ENCODE measurements around the gene ACSBG1.

Gene ACSBG1

DNA sequence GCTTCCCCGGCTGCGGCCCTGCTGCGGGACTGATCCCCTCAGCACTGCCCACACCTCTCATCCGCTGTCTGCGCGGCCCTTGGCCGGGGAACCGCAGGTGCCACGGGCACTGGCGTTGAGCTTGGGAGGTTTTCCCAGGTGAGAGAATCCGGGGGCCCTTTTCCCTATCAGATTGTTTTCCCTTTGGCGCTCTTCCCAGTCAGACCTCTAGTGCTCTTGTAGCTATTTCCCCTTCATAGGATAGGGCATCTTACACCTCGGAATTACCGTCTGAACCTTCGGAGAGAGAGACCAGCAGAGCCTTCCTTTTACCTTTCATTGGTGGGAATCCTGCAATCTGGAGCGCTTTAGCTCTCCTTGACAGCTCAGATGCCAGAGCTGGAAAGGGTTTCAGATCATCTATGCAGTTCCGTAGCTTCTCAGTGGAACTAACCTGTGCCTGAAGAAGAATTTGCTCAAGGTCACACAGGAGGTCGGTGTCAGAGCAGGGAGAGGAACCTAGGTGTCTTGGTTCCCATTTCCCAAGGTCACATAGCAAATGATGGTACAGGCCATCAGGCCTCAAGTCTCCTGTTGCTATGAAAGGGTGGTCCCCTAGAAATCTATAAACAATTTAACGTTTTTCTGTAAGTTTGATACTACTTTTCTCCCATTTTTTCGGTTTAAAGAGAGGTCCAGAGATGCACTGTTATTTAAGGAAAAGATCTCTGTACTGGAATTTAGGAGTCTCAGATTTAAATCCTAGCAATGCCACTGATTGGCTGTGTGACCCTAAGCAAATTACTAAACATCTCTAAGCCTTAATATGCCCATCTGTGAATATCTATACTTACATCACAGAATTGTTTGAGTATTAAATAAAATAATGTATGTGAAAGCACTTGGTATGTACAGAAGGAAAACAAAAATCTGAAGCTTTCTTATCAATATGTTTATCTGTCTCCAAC is 84.3 kb downstream of the ACSBG1 start:
- Histone ChIP-seq H3K4me3 (ENCODE audit: low read length) (peak overlapping the region; percentile 89), H3K9ac (ENCODE audit: low read length) (peak overlapping the region; percentile 61), H3K27ac (ENCODE audit: low read length) (no peak overlapping the region), H3K36me3 (ENCODE audit: control insufficient read depth, low read depth, low read length) (no peaks in the 10 kb centered on the region), H3K9me3 (ENCODE audit: control insufficient read depth, low read depth, low read length) (no peaks in the 10 kb centered on the region), H3K4me1 (ENCODE audit: control insufficient read depth, low read depth, low read length) (peaks cover 10% of the 10 kb centered on the region), H3K27me3 (ENCODE audit: control insufficient read depth, insufficient read depth, low read length) (peaks cover 13% of the 10 kb centered on the region)

DNA sequence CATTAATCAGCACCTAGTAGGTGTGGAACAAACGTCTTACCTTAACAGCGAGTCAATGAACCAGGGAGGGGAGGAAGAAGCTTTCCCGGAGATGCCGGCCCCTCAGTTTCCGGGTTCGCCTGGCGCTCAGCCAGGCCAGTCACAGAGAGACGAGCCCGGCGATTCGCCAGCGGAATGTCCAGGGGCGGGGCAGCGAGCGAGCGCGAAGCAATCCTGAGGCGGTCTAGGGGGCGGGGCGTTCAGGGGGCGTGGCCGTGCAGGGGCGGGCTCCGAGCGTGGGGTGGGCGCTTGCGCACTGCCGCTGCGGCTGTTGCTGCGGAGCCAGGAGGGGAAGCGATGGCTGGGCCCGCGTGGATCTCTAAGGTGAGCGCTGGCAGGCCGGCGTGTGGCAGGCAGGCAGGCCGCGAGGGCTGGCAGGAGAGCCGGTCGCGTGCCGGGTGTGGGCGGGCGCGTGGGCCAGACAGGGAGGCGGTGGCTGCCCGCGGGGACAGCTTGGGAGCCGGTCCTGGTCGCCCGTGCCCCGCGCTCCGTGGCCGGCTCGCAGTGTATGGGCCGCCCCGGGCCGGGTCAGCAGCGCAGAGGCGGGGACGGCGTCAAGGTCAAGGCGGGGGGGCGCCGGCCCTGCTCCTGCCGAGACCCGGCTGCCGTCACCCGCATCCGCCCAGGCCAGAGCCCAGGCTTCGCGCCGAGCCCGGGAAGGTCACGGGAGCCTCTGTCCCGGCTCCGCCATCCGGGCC is 85.1 kb downstream of the ACSBG1 start, which contains the start of gene IDH3A:
TSS of gene IDH3A (plus strand) at position 295 of the 737 bp plus-strand sequence. CDS start at position 337, 42 bp downstream.
- peaks cover 13% of the 10 kb centered on the region for H3K27me3 ChIP-seq (ENCODE audit: control insufficient read depth, insufficient read depth, low read length)
- no peak within 1 kb of the TSS for H3K27ac ChIP-seq (ENCODE audit: low read length)

DNA sequence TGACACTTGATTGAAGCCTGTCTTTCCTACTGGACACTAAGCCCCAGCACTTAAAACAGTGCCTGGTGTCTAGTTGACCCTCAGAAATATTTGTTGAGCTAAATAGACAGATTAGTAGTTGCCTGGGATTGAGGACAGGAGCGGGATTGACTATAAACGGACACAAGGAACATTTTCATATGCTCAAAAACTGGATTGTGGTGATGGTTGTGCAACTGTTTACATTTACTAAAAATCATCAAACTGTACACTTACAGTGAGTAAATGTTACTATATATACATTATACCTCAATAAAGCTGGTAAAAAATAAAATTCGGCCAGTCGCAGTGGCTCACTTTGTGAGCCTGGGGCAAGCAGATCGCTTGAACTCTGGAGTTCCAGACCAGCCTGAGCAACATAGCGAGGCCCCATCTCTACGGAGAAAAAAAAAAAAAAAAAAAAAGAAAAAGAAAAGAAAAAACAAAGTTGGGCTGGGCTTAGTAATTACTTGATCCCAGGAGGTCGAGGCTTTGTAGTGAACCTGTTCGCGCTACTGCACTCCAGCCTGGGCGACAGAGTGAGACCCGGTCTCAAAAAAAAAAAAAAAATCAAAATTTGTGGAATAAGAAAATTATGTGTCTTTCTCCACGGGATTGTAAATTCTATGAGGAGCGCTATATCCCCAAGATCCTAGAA is 85.8 kb downstream of the ACSBG1 start:
- H3K4me3 ChIP-seq (ENCODE audit: low read length) = peak overlapping the region; percentile 89
- H3K9me3 ChIP-seq (ENCODE audit: control insufficient read depth, low read depth, low read length) = no peaks in the 10 kb centered on the region
- H3K27ac ChIP-seq (ENCODE audit: low read length) = no peak overlapping the region
- peak overlapping the region; percentile 67 for H3K9ac ChIP-seq (ENCODE audit: low read length)
- peaks cover 13% of the 10 kb centered on the region for H3K27me3 ChIP-seq (ENCODE audit: control insufficient read depth, insufficient read depth, low read length)
- no peaks in the 10 kb centered on the region for H3K36me3 ChIP-seq (ENCODE audit: control insufficient read depth, low read depth, low read length)
- H3K4me1 ChIP-seq (ENCODE audit: control insufficient read depth, low read depth, low read length) = peaks cover 10% of the 10 kb centered on the region

More for the DNA sequence above, 85.1 kb downstream of the ACSBG1 start, which contains the start of gene IDH3A:
- H3K4me1 ChIP-seq (ENCODE audit: control insufficient read depth, low read depth, low read length) = peaks cover 10% of the 10 kb centered on the region
- H3K36me3 ChIP-seq (ENCODE audit: control insufficient read depth, low read depth, low read length) = no peaks in the 10 kb centered on the region
- H3K4me3 ChIP-seq (ENCODE audit: low read length) = peak within 1 kb of the TSS; percentile 89
- H3K9ac ChIP-seq (ENCODE audit: low read length) = peak within 1 kb of the TSS; percentile 67
- H3K9me3 ChIP-seq (ENCODE audit: control insufficient read depth, low read depth, low read length) = no peaks in the 10 kb centered on the region

GRCh38 chr15:78147566-78147965 is 86.8 kb downstream of the ACSBG1 start:
- peaks cover 10% of the 10 kb centered on the region for H3K4me1 ChIP-seq (ENCODE audit: control insufficient read depth, low read depth, low read length)
- H3K9me3 ChIP-seq (ENCODE audit: control insufficient read depth, low read depth, low read length) = no peaks in the 10 kb centered on the region
- H3K4me3 ChIP-seq (ENCODE audit: low read length) = no peak overlapping the region
- peaks cover 13% of the 10 kb centered on the region for H3K27me3 ChIP-seq (ENCODE audit: control insufficient read depth, insufficient read depth, low read length)
- no peak overlapping the region for H3K9ac ChIP-seq (ENCODE audit: low read length)
- H3K36me3 ChIP-seq (ENCODE audit: control insufficient read depth, low read depth, low read length) = no peaks in the 10 kb centered on the region
- H3K27ac ChIP-seq (ENCODE audit: low read length) = no peak overlapping the region

GRCh38 chr15:78146425-78147154 is 87.8 kb downstream of the ACSBG1 start:
- H3K4me1 ChIP-seq (ENCODE audit: control insufficient read depth, low read depth, low read length) = peaks cover 10% of the 10 kb centered on the region
- no peak overlapping the region for H3K27ac ChIP-seq (ENCODE audit: low read length)
- H3K27me3 ChIP-seq (ENCODE audit: control insufficient read depth, insufficient read depth, low read length) = peaks cover 13% of the 10 kb centered on the region
- no peak overlapping the region for H3K4me3 ChIP-seq (ENCODE audit: low read length)
- H3K9me3 ChIP-seq (ENCODE audit: control insufficient read depth, low read depth, low read length) = no peaks in the 10 kb centered on the region
- no peak overlapping the region for H3K9ac ChIP-seq (ENCODE audit: low read length)
- no peaks in the 10 kb centered on the region for H3K36me3 ChIP-seq (ENCODE audit: control insufficient read depth, low read depth, low read length)

- Histone ChIP-seq H3K4me1 (ENCODE audit: control insufficient read depth, low read depth, low read length) (no peaks in the 10 kb centered on the region), H3K27ac (ENCODE audit: low read length) (no peak overlapping the region), H3K4me3 (ENCODE audit: low read length) (no peak overlapping the region), H3K36me3 (ENCODE audit: control insufficient read depth, low read depth, low read length) (no peaks in the 10 kb centered on the region), H3K27me3 (ENCODE audit: control insufficient read depth, insufficient read depth, low read length) (no peaks in the 10 kb centered on the region), H3K9ac (ENCODE audit: low read length) (no peak overlapping the region), H3K9me3 (ENCODE audit: control insufficient read depth, low read depth, low read length) (no peaks in the 10 kb centered on the region)
Measured at GRCh38 chr15:78142332-78142731, 92.0 kb downstream of the ACSBG1 start.

DNA sequence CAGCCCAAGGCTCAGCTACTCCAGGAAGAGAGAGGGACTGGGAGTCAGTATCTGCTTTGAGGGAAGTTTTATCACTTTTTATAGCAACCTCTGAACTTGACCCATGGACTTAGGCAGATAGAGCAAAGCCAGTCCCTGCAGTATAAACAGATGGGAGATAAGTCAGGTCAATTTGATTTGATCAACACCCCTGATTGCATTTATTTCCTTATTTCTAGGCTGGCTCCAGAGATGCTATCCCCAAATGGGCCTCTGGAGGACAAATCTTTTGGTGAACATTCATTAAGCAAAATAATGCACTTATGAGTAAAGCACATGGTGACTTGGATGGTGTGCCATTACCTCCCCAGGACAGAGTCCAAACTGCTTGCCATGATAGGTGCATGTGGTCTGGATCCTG is 94.1 kb downstream of the ACSBG1 start:
- Histone ChIP-seq H3K36me3 (ENCODE audit: control insufficient read depth, low read depth, low read length) (no peaks in the 10 kb centered on the region), H3K9ac (ENCODE audit: low read length) (no peak overlapping the region), H3K4me3 (ENCODE audit: low read length) (no peak overlapping the region), H3K4me1 (ENCODE audit: control insufficient read depth, low read depth, low read length) (no peaks in the 10 kb centered on the region), H3K27me3 (ENCODE audit: control insufficient read depth, insufficient read depth, low read length) (no peaks in the 10 kb centered on the region), H3K9me3 (ENCODE audit: control insufficient read depth, low read depth, low read length) (no peaks in the 10 kb centered on the region), H3K27ac (ENCODE audit: low read length) (no peak overlapping the region)

- Histone ChIP-seq H3K9me3 (ENCODE audit: control insufficient read depth, low read depth, low read length) (no peaks in the 10 kb centered on the region), H3K4me3 (ENCODE audit: low read length) (no peak overlapping the region), H3K36me3 (ENCODE audit: control insufficient read depth, low read depth, low read length) (no peaks in the 10 kb centered on the region), H3K9ac (ENCODE audit: low read length) (no peak overlapping the region), H3K27me3 (ENCODE audit: control insufficient read depth, insufficient read depth, low read length) (no peaks in the 10 kb centered on the region), H3K27ac (ENCODE audit: low read length) (no peak overlapping the region), H3K4me1 (ENCODE audit: control insufficient read depth, low read depth, low read length) (no peaks in the 10 kb centered on the region)
Measured at GRCh38 chr15:78139578-78139977, 94.8 kb downstream of the ACSBG1 start.

- H3K27ac ChIP-seq (ENCODE audit: low read length) = no peak overlapping the region
- H3K36me3 ChIP-seq (ENCODE audit: control insufficient read depth, low read depth, low read length) = no peaks in the 10 kb centered on the region
- H3K4me1 ChIP-seq (ENCODE audit: control insufficient read depth, low read depth, low read length) = no peaks in the 10 kb centered on the region
- H3K9me3 ChIP-seq (ENCODE audit: control insufficient read depth, low read depth, low read length) = no peaks in the 10 kb centered on the region
- no peak overlapping the region for H3K9ac ChIP-seq (ENCODE audit: low read length)
- no peak overlapping the region for H3K4me3 ChIP-seq (ENCODE audit: low read length)
- H3K27me3 ChIP-seq (ENCODE audit: control insufficient read depth, insufficient read depth, low read length) = no peaks in the 10 kb centered on the region
Measured at GRCh38 chr15:78133801-78134200, 100.6 kb downstream of the ACSBG1 start.

DNA sequence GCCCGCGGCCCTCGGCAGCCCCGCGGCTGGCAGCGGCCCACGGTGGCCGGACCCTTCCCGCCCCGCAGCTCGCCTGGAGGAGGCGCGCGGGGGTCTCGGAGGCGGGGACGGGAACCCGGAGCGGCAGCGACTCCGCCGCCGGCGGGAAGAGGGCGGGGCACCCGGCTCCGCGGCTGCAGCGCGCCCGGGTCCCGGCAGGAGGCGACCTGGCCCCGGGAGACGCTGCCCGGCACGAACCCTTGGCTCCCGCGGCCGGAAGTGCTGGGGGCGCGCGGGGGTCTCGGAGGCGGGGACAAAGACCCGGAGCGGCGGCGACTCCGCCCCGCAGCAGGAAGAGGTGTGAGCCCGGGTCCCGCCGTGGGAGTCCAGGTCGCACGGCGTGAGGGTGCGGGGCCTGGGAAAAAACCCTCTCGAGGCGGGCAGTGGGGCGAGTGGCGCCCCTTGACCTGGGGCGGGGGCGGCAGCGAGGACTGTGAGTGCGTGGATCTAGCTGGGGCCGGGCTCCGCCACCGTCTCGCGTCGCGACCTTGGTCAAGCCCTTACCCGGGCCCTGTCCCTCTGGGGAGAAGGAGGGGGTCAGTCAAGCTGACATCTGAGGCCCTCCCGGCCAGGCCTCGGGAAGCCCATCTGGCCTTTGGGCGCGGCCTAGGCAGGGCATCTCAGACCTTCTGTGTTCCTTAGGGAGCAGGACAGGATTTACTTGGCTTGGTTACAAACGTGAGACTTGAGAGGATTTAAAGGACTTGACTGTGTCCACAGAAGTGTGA is 102.9 kb downstream of the ACSBG1 start, which contains the start of gene CIB2:
TSS of gene CIB2 (minus strand) at position 151 of the 767 bp plus-strand sequence. CDS start 230 bp downstream, outside the sequence.
- H3K27ac ChIP-seq (ENCODE audit: low read length) = no peak within 1 kb of the TSS

More for the DNA sequence above, 102.9 kb downstream of the ACSBG1 start, which contains the start of gene CIB2:
- no peaks in the 10 kb centered on the region for H3K36me3 ChIP-seq (ENCODE audit: control insufficient read depth, low read depth, low read length)
- H3K27me3 ChIP-seq (ENCODE audit: control insufficient read depth, insufficient read depth, low read length) = no peaks in the 10 kb centered on the region
- no peaks in the 10 kb centered on the region for H3K9me3 ChIP-seq (ENCODE audit: control insufficient read depth, low read depth, low read length)
- H3K9ac ChIP-seq (ENCODE audit: low read length) = peak within 1 kb of the TSS; percentile 58
- no peaks in the 10 kb centered on the region for H3K4me1 ChIP-seq (ENCODE audit: control insufficient read depth, low read depth, low read length)
- H3K4me3 ChIP-seq (ENCODE audit: low read length) = peak within 1 kb of the TSS; percentile 69
